Measurements from ENCODE around the gene SYT7. TPM values are rescaled to one million over a fixed set of nuclear protein-coding genes. Genes with fewer than 3 reads are reported as not detected.

Gene SYT7
- total and polyA plus RNA-seq, 5 donors: 17.4 to 48.3 (median 40.3) TPM

DNA sequence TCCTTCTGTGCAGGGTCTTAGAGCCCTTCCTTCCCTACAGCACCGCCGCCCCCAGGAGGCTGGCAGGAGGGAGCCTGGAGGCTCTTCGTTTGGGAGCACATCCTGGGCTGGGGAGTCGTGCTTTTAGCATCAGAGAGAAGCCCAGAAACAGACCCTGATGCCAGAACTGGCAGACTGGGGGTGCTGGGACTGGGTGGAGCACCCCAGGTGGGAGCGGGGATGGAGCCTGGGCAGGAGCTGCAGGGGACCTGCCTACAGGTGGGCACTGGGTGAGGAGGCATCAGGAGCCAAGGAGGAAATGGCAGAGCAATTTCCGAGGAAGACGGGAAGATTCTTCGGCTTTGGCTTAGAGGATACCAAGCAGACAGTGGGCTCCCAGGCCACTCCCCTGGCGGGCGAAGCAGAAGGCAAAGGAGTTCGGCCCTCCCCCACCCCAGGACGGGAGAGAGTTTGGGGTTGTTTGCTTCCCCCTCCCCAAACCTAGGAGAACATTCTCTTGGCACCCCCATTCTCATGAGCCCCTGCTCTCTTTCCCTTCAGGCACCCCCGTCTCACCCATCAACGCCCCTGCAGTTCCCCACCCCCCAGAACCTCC, 1.1 kb downstream of the SYT7 start:
- DNase-seq (peak in 1 of 3 donors; percentile 55), ATAC-seq (no peak)
- Histone ChIP-seq H3K27me3 (ENCODE audit: control insufficient read depth, insufficient read depth) (no peaks in the 10 kb centered on the region), H3K4me1 (ENCODE audit: control insufficient read depth, insufficient read depth, low read length) (no peaks in the 10 kb centered on the region), H3K9me3 (ENCODE audit: control insufficient read depth, low read length) (no peaks in the 10 kb centered on the region), H3K4me3 (ENCODE audit: low read length) (peak overlapping the region; percentile 91), H3K27ac (ENCODE audit: low read length) (no peak overlapping the region)
- WGBS: 27% methylated on average over 14 of the region's 14 CpGs
- intact Hi-C loops (cut with DNase I): loop anchor here in 3 of 4 donors (2.0 to 5.0 kb wide), 2 partner anchors 47 to 48 kb away; no protein-coding TSS in a partner anchor

DNA sequence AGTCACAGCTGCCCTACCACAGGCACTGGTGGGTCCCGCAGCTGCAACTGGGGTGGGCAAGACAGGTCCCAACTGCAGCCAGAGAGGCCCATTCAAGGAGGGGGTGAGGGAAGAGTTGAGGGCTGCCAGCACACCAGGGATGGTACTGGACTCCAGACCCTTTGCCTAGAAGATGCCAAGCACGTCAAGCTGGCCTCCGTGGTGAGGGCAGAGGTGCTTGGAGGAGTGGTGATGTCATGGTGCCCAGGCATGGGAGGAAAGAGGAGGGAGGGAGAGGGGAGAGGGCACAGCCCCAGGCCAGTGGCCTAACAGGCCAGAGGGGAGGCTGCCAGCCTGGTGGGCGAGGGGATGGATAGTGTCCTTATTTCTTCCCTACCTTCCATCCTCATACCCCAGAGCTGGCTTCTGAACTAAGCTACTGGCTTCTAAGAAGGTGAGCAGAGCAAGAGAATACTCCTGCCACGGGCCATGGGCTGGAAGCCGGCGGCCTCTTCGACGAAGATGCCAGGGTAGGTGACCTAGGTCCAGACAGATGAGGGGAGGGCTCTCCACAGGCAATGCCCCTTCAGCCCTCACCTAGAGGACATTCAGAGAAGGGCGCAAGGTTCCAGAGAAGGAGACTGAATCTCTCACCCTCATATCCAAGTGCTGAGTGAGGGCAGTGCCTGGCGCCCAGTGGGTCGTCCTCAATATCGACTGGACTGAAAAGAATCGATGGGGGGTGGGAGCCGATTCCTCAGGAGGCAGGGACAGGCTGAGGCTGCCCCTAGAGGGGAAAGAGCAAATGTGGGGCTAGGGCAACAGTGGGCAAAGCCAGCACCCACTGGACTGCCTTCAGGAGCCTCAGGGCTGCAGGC, 1.8 kb downstream of the SYT7 start:
- ATAC-seq: no peak
- Histone ChIP-seq H3K4me3 (ENCODE audit: low read length) (no peak overlapping the region), H3K27me3 (ENCODE audit: control insufficient read depth, insufficient read depth) (no peaks in the 10 kb centered on the region), H3K4me1 (ENCODE audit: control insufficient read depth, insufficient read depth, low read length) (no peaks in the 10 kb centered on the region), H3K27ac (ENCODE audit: low read length) (no peak overlapping the region), H3K9me3 (ENCODE audit: control insufficient read depth, low read length) (no peaks in the 10 kb centered on the region)
- intact Hi-C loops (cut with DNase I): loop anchor here in 1 of 4 donors (5.0 kb wide), 1 partner anchor 48 kb away; no protein-coding TSS in a partner anchor
- no peak for DNase-seq
- 69% methylated on average over 15 of the region's 15 CpGs for WGBS

DNA sequence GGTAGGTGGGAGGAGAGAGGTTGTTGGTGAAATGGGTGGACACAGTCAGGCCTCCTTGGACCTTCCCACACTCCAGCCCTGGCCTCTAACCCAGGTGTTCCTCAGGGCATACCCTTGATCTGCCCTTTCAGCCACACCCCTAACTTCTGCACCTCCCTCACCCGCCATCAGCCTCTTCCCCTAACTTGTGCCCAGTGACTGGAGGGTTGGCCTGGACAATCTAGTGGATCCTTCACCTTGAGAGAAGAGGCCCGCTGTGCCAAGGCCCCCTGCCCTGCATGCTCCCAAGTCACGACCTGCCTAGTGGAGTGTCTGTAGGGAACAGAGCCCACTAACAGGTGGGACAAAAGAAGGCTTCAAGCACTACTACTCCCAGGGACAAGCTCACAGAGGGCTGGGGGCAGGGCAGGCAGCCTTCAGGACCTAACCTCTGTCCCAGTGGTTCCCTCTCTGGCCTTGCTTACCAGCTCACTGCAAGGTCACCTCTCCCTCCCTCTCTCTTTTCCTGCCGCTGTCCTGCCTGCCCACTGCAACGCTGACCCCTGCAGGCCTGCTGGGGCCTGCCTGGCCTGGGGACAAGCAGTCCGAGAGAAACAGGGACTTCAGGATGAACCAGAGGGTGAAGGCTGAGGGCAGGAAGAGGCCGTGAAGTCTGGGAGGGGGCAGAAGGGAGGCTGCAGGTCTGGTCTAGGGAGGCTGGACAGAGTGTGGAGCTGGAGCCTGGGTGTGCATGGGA, 3.3 kb downstream of the SYT7 start:
- ATAC-seq (peak; percentile 20 to 37), DNase-seq (peak in 1 of 3 donors; percentile 79)
- Histone ChIP-seq H3K27me3 (ENCODE audit: control insufficient read depth, insufficient read depth) (no peaks in the 10 kb centered on the region), H3K4me1 (ENCODE audit: control insufficient read depth, insufficient read depth, low read length) (no peaks in the 10 kb centered on the region), H3K9me3 (ENCODE audit: control insufficient read depth, low read length) (no peaks in the 10 kb centered on the region), H3K4me3 (ENCODE audit: low read length) (no peak overlapping the region), H3K27ac (ENCODE audit: low read length) (peak overlapping the region; percentile 75)
- WGBS: 61% methylated on average over 7 of the region's 7 CpGs
- intact Hi-C loops (cut with DNase I): loop anchor here in 1 of 4 donors (5.0 kb wide), 1 partner anchor 50 kb away; no protein-coding TSS in a partner anchor

DNA sequence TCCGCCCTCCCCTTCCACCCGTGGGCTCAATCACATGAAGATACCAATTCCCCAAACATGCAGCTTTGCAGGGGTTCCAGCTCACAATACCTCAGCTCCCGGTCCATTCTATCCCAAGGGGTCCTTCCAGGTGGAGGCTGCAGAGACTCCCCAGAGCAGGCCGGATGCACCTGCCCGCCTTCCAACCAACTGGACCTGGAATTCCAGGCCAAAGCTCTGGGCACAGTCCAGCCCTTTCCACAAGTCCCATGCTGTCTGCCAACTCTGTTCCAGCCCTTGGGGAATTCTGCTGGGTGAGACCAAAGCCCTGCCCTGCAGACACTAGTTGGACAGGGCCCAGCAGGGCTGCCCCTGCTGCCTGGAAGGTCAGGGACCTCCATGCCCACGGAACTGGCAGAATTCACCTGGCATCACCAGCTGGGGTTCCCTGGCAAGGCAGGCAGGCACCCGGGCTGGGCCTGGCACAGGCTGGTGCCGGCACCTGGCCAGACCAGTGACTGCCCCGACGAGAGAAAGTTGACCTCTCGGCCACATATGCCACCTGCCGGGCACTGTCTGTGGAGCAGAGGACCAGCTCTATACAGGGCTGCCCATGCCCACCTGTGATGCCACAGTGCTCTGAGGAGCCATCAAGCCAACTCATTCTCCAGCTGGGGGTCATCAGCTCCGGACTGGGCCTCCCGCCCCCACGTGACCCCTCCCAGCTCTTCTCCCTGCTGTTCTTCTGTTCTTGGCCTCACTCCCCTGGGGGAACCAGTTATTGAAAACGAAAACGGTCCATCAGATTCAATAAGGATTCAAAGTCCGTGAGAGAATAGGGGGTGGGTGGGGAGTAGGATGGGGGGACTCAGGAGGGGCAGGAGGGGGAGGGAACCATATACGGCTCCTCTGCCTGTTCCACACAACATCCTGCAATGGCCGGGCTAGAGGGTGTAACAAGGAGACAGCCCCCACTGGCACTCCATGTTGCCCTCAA, 4.7 kb downstream of the SYT7 start:
- DNase-seq: peak in 1 of 3 donors; percentile 75
- Histone ChIP-seq H3K9me3 (ENCODE audit: control insufficient read depth, low read length) (no peaks in the 10 kb centered on the region), H3K4me3 (ENCODE audit: low read length) (no peak overlapping the region), H3K4me1 (ENCODE audit: control insufficient read depth, insufficient read depth, low read length) (no peaks in the 10 kb centered on the region), H3K27ac (ENCODE audit: low read length) (no peak overlapping the region), H3K27me3 (ENCODE audit: control insufficient read depth, insufficient read depth) (no peaks in the 10 kb centered on the region)
- whole genome bisulfite sequencing: 74% methylated on average over 20 of the region's 20 CpGs
- intact Hi-C loops (cut with DNase I): loop anchor here in 1 of 4 donors (5.0 kb wide), 1 partner anchor 51 kb away; no protein-coding TSS in a partner anchor
- ATAC-seq: peak in 1 of 2 donors; percentile 9

DNA sequence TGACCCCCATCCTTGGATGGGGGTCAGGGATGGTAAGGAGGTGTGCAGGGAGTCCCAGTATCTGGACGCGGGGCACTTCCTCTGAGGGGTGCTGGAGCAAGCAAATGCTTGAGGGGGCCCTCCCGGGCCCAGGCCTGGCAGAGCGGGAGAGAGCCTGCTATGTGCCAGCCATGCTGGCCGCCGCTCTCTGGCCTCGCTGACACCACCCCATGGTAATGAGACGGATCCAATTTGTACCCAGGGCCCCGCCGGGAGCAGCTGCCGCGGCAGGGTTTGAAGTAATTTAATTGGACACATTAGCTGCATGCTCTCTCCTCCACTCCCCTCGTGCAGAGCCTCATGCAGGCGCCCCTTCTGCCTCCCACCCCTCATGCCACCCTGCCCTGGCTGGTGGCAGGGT, 6.3 kb downstream of the SYT7 start:
- 78% methylated on average over 14 of the region's 14 CpGs for WGBS
- no peak overlapping the region for H3K4me3 ChIP-seq (ENCODE audit: low read length)
- H3K27me3 ChIP-seq (ENCODE audit: control insufficient read depth, insufficient read depth): no peaks in the 10 kb centered on the region
- peak in 1 of 3 donors; percentile 58 for DNase-seq
- ATAC-seq: no peak
- peaks cover 5% of the 10 kb centered on the region for H3K4me1 ChIP-seq (ENCODE audit: control insufficient read depth, insufficient read depth, low read length)
- H3K27ac ChIP-seq (ENCODE audit: low read length): no peak overlapping the region
- intact Hi-C loops (cut with DNase I): loop anchor here in 1 of 4 donors (5.0 kb wide), 1 partner anchor 53 kb away; no protein-coding TSS in a partner anchor
- no peaks in the 10 kb centered on the region for H3K9me3 ChIP-seq (ENCODE audit: control insufficient read depth, low read length)

DNA sequence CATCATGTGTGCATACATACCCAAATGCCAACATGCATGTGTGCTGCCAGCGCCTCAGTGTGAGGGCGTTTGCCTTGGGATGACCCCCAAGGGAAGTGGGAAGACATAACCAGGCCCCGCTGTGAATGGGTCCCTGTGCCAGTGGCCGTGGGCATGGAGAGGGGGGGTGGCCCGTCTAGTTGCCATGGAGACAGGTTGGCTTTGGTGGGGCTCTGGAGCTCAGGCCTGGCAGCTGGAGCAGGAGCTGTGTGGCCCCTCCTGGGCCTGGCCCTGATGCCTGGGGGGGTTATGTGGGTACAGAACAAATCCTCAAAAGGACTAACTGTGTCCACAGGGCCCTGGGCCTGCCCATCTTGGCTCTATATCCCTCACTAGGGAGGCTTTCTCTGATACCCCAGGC, 8.0 kb downstream of the SYT7 start:
- ATAC-seq (no peak), DNase-seq (no peak)
- Histone ChIP-seq H3K27ac (ENCODE audit: low read length) (no peak overlapping the region), H3K4me1 (ENCODE audit: control insufficient read depth, insufficient read depth, low read length) (peaks cover 5% of the 10 kb centered on the region), H3K27me3 (ENCODE audit: control insufficient read depth, insufficient read depth) (no peaks in the 10 kb centered on the region), H3K9me3 (ENCODE audit: control insufficient read depth, low read length) (no peaks in the 10 kb centered on the region), H3K4me3 (ENCODE audit: low read length) (no peak overlapping the region)
- intact Hi-C loops (cut with DNase I): no loop called here
- WGBS: 66% methylated on average over 5 of the region's 5 CpGs

DNA sequence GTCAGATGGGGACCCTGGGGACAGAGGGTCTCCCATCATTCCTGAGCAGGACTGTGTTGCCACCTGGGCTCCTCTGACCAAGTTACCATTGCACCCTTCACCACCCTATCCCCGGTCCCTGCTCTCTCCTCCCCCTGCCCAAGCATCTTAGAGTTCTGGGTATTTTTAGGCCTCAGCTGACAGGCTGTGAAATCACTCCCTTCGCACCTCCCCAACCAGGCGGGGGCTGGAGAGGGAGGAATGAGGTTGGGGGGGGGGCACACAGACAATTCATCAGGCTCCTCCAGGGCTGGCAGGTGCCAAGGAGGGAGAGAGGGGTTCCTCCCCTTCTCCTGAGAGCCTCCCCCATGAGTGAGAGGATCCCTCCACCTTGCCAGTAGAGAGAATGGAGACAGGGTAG, 9.0 kb downstream of the SYT7 start:
- 32% methylated on average over 3 of the region's 3 CpGs for WGBS
- Histone ChIP-seq H3K4me3 (ENCODE audit: low read length) (no peak overlapping the region), H3K27me3 (ENCODE audit: control insufficient read depth, insufficient read depth) (no peaks in the 10 kb centered on the region), H3K4me1 (ENCODE audit: control insufficient read depth, insufficient read depth, low read length) (peaks cover 5% of the 10 kb centered on the region), H3K27ac (ENCODE audit: low read length) (peak overlapping the region; percentile 46), H3K9me3 (ENCODE audit: control insufficient read depth, low read length) (no peaks in the 10 kb centered on the region)
- intact Hi-C loops (cut with DNase I): no loop called here
- DNase-seq (peak in 1 of 3 donors; percentile 73), ATAC-seq (peak; percentile 47 to 55)

DNA sequence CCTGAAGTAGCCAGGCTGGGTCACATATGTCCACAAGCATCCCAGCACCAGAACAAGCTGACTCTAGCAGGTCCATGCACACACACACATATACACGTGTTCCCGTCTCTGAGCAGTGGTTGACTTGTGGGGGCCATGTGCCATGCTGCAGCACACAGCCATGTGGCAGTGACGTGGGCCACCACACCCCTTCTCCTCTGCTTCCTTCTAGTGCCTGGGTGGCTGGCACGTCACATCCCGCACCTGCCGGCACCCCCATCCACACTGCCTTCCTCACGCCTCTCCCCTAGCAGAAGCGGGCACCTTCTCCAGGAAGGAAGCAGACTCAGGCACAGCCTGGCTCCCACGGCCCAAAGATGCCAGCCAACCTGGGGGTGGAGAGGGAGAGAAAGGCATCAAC, 9.5 kb downstream of the SYT7 start:
- no peak overlapping the region for H3K4me3 ChIP-seq (ENCODE audit: low read length)
- H3K27ac ChIP-seq (ENCODE audit: low read length): no peak overlapping the region
- no peak for ATAC-seq
- H3K27me3 ChIP-seq (ENCODE audit: control insufficient read depth, insufficient read depth): no peaks in the 10 kb centered on the region
- H3K4me1 ChIP-seq (ENCODE audit: control insufficient read depth, insufficient read depth, low read length): peaks cover 5% of the 10 kb centered on the region
- no peaks in the 10 kb centered on the region for H3K9me3 ChIP-seq (ENCODE audit: control insufficient read depth, low read length)
- DNase-seq: peak in 1 of 3 donors; percentile 58
- 71% methylated on average over 9 of the region's 9 CpGs for WGBS
- intact Hi-C loops (cut with DNase I): no loop called here

DNA sequence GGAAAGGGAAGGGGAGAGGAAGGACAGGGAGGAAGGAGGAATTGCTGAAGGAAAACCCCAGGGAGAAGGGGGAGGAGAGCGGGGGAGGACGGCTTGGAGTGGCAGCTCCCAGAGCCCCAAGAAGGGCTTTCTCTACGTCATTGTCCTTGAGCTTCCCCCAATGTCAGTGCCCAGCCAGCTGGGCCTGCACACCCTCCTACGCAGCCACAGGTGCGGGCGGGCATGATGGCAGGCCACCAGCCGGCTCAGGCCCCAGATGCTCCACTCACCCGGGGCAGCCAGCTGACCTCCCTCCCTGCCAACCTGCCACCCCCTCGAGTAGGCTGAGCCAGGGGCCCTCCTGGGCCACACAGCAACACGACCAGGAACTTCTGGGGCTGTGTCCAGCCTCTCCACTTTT, 11.2 kb downstream of the SYT7 start:
- DNase-seq (peak in 1 of 3 donors; percentile 41), ATAC-seq (no peak)
- no peak overlapping the region for H3K27ac ChIP-seq (ENCODE audit: low read length)
- H3K9me3 ChIP-seq (ENCODE audit: control insufficient read depth, low read length): no peaks in the 10 kb centered on the region
- peaks cover 5% of the 10 kb centered on the region for H3K4me1 ChIP-seq (ENCODE audit: control insufficient read depth, insufficient read depth, low read length)
- WGBS: 51% methylated on average over 10 of the region's 10 CpGs
- intact Hi-C loops (cut with DNase I): no loop called here
- no peaks in the 10 kb centered on the region for H3K27me3 ChIP-seq (ENCODE audit: control insufficient read depth, insufficient read depth)
- no peak overlapping the region for H3K4me3 ChIP-seq (ENCODE audit: low read length)

DNA sequence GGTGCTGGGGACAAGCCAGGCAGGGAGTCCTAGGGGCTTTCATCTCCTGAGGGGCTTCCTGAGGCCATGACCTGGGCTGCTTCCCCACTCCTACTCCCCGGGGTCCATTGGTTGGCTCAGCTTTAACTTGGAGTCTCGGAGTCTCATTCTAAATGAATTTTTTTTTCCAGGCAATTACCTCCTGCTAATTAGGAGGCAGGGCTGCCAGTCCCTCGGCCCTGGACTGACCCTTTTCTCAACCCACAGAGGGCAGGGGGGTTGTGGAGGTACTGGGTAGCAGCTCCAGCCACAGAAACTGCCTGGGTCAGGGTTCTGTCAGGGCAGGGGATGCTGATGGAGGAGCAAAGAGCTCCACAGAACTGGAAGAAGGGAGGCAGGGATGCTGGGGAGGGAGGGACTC, 11.9 kb downstream of the SYT7 start:
- H3K27ac ChIP-seq (ENCODE audit: low read length): no peak overlapping the region
- WGBS: 40% methylated on average over 3 of the region's 3 CpGs
- intact Hi-C loops (cut with DNase I): no loop called here
- no peaks in the 10 kb centered on the region for H3K27me3 ChIP-seq (ENCODE audit: control insufficient read depth, insufficient read depth)
- DNase-seq (no peak), ATAC-seq (no peak)
- H3K9me3 ChIP-seq (ENCODE audit: control insufficient read depth, low read length): no peaks in the 10 kb centered on the region
- H3K4me3 ChIP-seq (ENCODE audit: low read length): no peak overlapping the region
- H3K4me1 ChIP-seq (ENCODE audit: control insufficient read depth, insufficient read depth, low read length): peaks cover 5% of the 10 kb centered on the region

All from right cardiac atrium (tissue), 5 donors.